Panc1 (cell line): Measurements from ENCODE around the gene PKD1L1. TPM values are rescaled to one million over a fixed set of nuclear protein-coding genes. Genes with fewer than 3 reads are reported as not detected.

Experiments
- ATAC-seq: fragments of 200-7000 bp; cut with Tn5 transposase; 2 replicates; pipeline ENCODE4 v1.9.1; 2020; ENCODE audit warnings: mild to moderate bottlenecking, moderate library complexity
- BruUV-seq: library from RNA; stranded (reverse); fragments of 400-500 nt; replicated peaks from 2 replicates; lab custom pipeline; 2021; lab: Mats Ljungman, UMichigan
- CTCF ChIA-PET: fragments of 300-600 bp; sonication (Branson Sonifier 250); formaldehyde crosslinking; loops from one replicate; lab custom pipeline; 2022; ENCODE audit warnings: antibody characterized with exemption; lab: Charles Lee
- POLR2A ChIA-PET: fragments of 300-600 bp; sonication (Branson Sonifier 250); formaldehyde crosslinking; loops from one replicate; lab custom pipeline; 2022; ENCODE audit warnings: antibody characterized with exemption; lab: Charles Lee
- DNase-seq: peaks from one replicate; pipeline ENCODE4 v3.0.0-alpha.2; 2010; ENCODE audit warnings: low read depth, low spot score
- H3K27ac ChIP-seq: 2 replicates; pipeline ENCODE4 v1.5.1; 2011; ENCODE audit warnings: mild to moderate bottlenecking, low read length, inconsistent platforms
- H3K27me3 ChIP-seq: fragments of 200-500 bp; sonication (Bioruptor generic); 2 replicates; pipeline ENCODE4 v1.6.0; 2014; ENCODE audit warnings: low read length, inconsistent platforms; ENCODE audit not compliant: control insufficient read depth, insufficient read depth
- H3K36me3 ChIP-seq: fragments of 200-500 bp; sonication (Bioruptor generic); 2 replicates; pipeline ENCODE4 v1.5.1; 2014; ENCODE audit warnings: inconsistent platforms, mild to moderate bottlenecking, low read length, moderate library complexity; ENCODE audit not compliant: control insufficient read depth, insufficient read depth
- H3K4me1 ChIP-seq: 2 replicates; pipeline ENCODE4 v1.5.1; 2011; ENCODE audit warnings: inconsistent platforms, mild to moderate bottlenecking, low read length, moderate library complexity; ENCODE audit not compliant: control insufficient read depth, insufficient read depth
- H3K4me3 ChIP-seq, 2 experiments: 2 replicates each; pipeline ENCODE4 v1.5.1; 2011 to 2012; ENCODE audit warnings: low read depth in 2 of 2, low read length in 2 of 2, mild to moderate bottlenecking in 2 of 2, inconsistent platforms in 1 of 2, moderate library complexity in 1 of 2
- H3K9me3 ChIP-seq: fragments of 200-500 bp; sonication (Bioruptor generic); 2 replicates; pipeline ENCODE4 v1.5.1; 2014; ENCODE audit warnings: low read depth, mild to moderate bottlenecking, inconsistent platforms, low read length, moderate library complexity; ENCODE audit not compliant: control insufficient read depth, insufficient read depth
- CTCF ChIP-seq: fragments of 450-650 bp; IDR thresholded peaks from 2 replicates; pipeline ENCODE4 v1.5.1; 2017; ENCODE audit warnings: mild to moderate bottlenecking
- POLR2AphosphoS5 ChIP-seq: IDR thresholded peaks from 2 replicates; pipeline ENCODE4 v1.6.1; 2012; ENCODE audit warnings: mild to moderate bottlenecking, low read depth, low read length, moderate library complexity
- REST ChIP-seq, 2 experiments: IDR thresholded peaks; 2 replicates each; pipeline ENCODE4 v1.6.1; 2011 to 2012; ENCODE audit warnings: low read depth in 2 of 2, control low read depth in 1 of 2, low read length in 1 of 2, mild to moderate bottlenecking in 1 of 2, moderate library complexity in 1 of 2; ENCODE audit not compliant: insufficient read depth in 1 of 2
- SIN3A ChIP-seq: IDR thresholded peaks from 2 replicates; pipeline ENCODE4 v1.6.1; 2012; ENCODE audit warnings: low read depth, mild to moderate bottlenecking, low read length, moderate library complexity, borderline replicate concordance; ENCODE audit not compliant: insufficient read depth
- TCF7L2 ChIP-seq: IDR thresholded peaks from 2 replicates; pipeline ENCODE4 v1.6.1; 2011; ENCODE audit warnings: mild to moderate bottlenecking, low read depth, low read length, inconsistent platforms
- in situ Hi-C: cut with HindIII; loops from 2 replicates; pipeline ENCODE4 v1.10.0; 2016; ENCODE audit warnings: low sequenced_read_pairs, low pct_unique_long_range_greater_than_20kb
- intact Hi-C: fragments of 100-400 bp; cut with micrococcal nuclease; formaldehyde crosslinking; loops from one replicate; pipeline ENCODE4 v1.10.0; 2022; ENCODE audit not compliant: unreplicated experiment
- total RNA-seq: library from RNA; stranded (reverse); gene quantifications from one replicate; pipeline ENCODE4 v1.2.1, GENCODE V29; 2021; ENCODE audit not compliant: unreplicated experiment

PKD1L1 gene
- total RNA-seq, 1 experiment from 2014 or later, result 2.2 TPM

GRCh38 chr7:47885987-47886811, 62.1 kb downstream of the PKD1L1 start:
- ATAC-seq, result no peak
- no peaks in the 10 kb centered on the region for H3K36me3 ChIP-seq
- intact Hi-C loops (no loop called here), in situ Hi-C loops (no loop called here)
- no peaks in the 10 kb centered on the region for H3K27me3 ChIP-seq
- peaks cover 4% of the 10 kb centered on the region; the same call in 1 of the 2 replicates for H3K4me1 ChIP-seq
- no peak overlapping the region for H3K4me3 ChIP-seq
- ChIA-PET CTCF (no interaction called here), POLR2A (no interaction called here)
- DNase-seq, result no peak
- no TSS peak for BruUV-seq
- TF ChIP-seq REST (IDR thresholded peaks at IDR 0.05; ENCODE audit: insufficient read depth in 1 of 2, low read depth in 2 of 2, low read length in 1 of 2) (no peak), CTCF (no peak), POLR2AphosphoS5 (no peak), TCF7L2 (no peak), SIN3A (no peak)
- H3K9me3 ChIP-seq, result no peaks in the 10 kb centered on the region
- no peak overlapping the region for H3K27ac ChIP-seq

DNA sequence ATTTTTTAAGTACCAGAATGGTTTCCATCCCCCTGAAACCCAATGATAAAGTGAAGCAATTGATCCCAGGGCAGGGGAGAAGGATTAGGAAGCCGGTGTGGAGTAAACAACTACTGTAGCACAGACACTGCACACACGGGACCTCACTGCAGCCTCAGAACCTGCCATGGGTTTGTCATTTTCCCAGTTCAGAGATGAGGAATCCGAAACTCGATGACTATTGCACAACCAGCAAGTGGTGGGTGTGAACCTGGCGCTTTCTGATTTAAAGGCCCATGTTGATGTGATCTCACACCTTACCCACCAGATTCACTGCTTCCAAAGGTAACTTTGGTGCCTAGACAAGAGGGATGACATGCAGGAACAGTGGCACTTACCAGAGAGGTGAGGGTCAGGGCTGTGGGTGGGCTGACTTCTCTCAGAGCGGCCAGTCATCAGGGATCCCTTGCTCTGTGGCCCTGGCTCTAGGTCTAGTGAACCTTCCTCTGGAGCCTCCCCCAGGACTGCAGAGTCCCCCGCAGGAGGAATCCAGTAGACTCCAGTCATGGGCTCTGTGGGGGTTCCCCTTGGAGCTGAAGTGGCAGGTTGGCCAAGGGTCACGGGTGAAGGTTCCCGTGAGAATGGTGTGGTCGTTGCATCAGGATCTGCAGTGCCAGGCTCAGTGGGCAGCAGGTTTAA, 62.8 kb downstream of the PKD1L1 start:
- no peak for DNase-seq
- H3K4me3 ChIP-seq, result no peak overlapping the region
- no peak overlapping the region for H3K27ac ChIP-seq
- ATAC-seq, result no peak
- no peaks in the 10 kb centered on the region for H3K36me3 ChIP-seq
- TF ChIP-seq TCF7L2, result no peak
- H3K4me1 ChIP-seq, result peaks cover 4% of the 10 kb centered on the region; the same call in 1 of the 2 replicates
- H3K27me3 ChIP-seq, result no peaks in the 10 kb centered on the region
- POLR2A ChIA-PET, result no interaction called here
- no peaks in the 10 kb centered on the region for H3K9me3 ChIP-seq
- CTCF ChIA-PET, result interaction anchor here (1.4 kb wide), 1 partner anchor 59 kb away, joined by 3 read pairs; no protein-coding TSS in a partner anchor
- in situ Hi-C loops (no loop called here), intact Hi-C loops (no loop called here)
- BruUV-seq, result no TSS peak
